T-cell (primary cell): ENCODE results near the gene KCNAB2. TPM values are rescaled to one million over a fixed set of nuclear protein-coding genes. Genes with fewer than 3 reads are reported as not detected.

Source experiments
- ATAC-seq, 4 experiments: fragments of 200-7000 bp in 3 of 4; fragments of 150-1000 bp in 1 of 4; cut with Tn5 transposase; replicated peaks in 1 of 4; 1 replicate in 3 of 4; 2 replicates in 1 of 4; pipeline ENCODE4 v1.10.0; 2021; ENCODE audit warnings: moderate library complexity in 3 of 4, mild to moderate bottlenecking in 2 of 4, moderate number of reproducible peaks in 1 of 4
- CTCF ChIA-PET, 2 donors: fragments of 300-600 bp; sonication (Branson Sonifier 250); formaldehyde crosslinking; loops; one replicate each; lab custom pipeline; 2022; ENCODE audit warnings: antibody characterized with exemption in 2 of 2; lab: Charles Lee
- POLR2A ChIA-PET, 2 donors: fragments of 300-600 bp; sonication (Branson Sonifier 250); formaldehyde crosslinking; loops; one replicate each; lab custom pipeline; 2022; ENCODE audit warnings: antibody characterized with exemption in 2 of 2; lab: Charles Lee
- DNase-seq, 35 experiments: peaks; one replicate each; pipeline versions ENCODE4 v3.0.0 to v3.0.0-alpha.2; 2013 to 2023
- H3K27ac ChIP-seq: one replicate; pipeline ENCODE4 v1.5.1; 2013; ENCODE audit warnings: low read length
- H3K27me3 ChIP-seq, 2 experiments: replicated peaks in 1 of 2; 1 replicate in 1 of 2; 2 replicates in 1 of 2; pipeline versions ENCODE4 v1.6.1 to v1.7.0; 2013; ENCODE audit warnings: low read length in 1 of 2, mixed read lengths in 1 of 2; ENCODE audit not compliant: control insufficient read depth in 2 of 2, insufficient read depth in 2 of 2; ENCODE audit errors: extremely low read depth in 1 of 2
- H3K36me3 ChIP-seq, 2 donors: 1 replicate in 1 of 2; 2 replicates in 1 of 2; pipeline versions ENCODE4 v1.6.1 to v1.7.0; 2013; ENCODE audit warnings: low read length in 1 of 2; ENCODE audit not compliant: control insufficient read depth in 2 of 2, insufficient read depth in 1 of 2; ENCODE audit errors: extremely low read depth in 1 of 2
- H3K4me1 ChIP-seq, 2 experiments: 1 replicate in 1 of 2; 2 replicates in 1 of 2; pipeline versions ENCODE4 v1.6.1 to v1.7.0; 2013; ENCODE audit warnings: low read length in 2 of 2, mixed read lengths in 1 of 2; ENCODE audit not compliant: insufficient read depth in 2 of 2, control insufficient read depth in 1 of 2; ENCODE audit errors: extremely low read depth in 1 of 2
- H3K4me3 ChIP-seq, 2 donors: 1 replicate in 1 of 2; 2 replicates in 1 of 2; pipeline versions ENCODE4 v1.5.1 to v1.7.0; 2013; ENCODE audit warnings: mild to moderate bottlenecking in 2 of 2, low read length in 1 of 2, moderate library complexity in 1 of 2; ENCODE audit not compliant: control insufficient read depth in 1 of 2; ENCODE audit errors: extremely low read depth in 1 of 2
- H3K9me3 ChIP-seq: 2 replicates; pipeline ENCODE4 v1.7.0; 2013
- H3K27ac Mint-ChIP-seq, 2 donors: one replicate each; pipeline ENCODE4 v1.8.0; 2020 to 2021; ENCODE audit warnings: mild to moderate bottlenecking in 2 of 2, mixed read lengths in 2 of 2
- H3K27me3 Mint-ChIP-seq, 2 donors: one replicate each; pipeline ENCODE4 v1.8.0; 2021 to 2022; ENCODE audit warnings: mixed read lengths in 2 of 2
- H3K36me3 Mint-ChIP-seq: one replicate; pipeline ENCODE4 v1.8.0; 2021; ENCODE audit warnings: mixed read lengths
- H3K4me1 Mint-ChIP-seq, 3 donors: one replicate each; pipeline ENCODE4 v1.8.0; 2020 to 2022; ENCODE audit warnings: mixed read lengths in 3 of 3, mild to moderate bottlenecking in 1 of 3
- H3K4me3 Mint-ChIP-seq, 3 donors: one replicate each; pipeline ENCODE4 v1.8.0; 2020 to 2022; ENCODE audit warnings: mild to moderate bottlenecking in 3 of 3, mixed read lengths in 3 of 3, moderate library complexity in 3 of 3
- H3K9me3 Mint-ChIP-seq, 3 donors: one replicate each; pipeline ENCODE4 v1.8.0; 2020 to 2022; ENCODE audit warnings: mixed read lengths in 3 of 3
- WGBS: methylation state at CpG from one replicate; pipeline ENCODE4 v1.1.5; 2013; ENCODE audit warnings: missing lambda C conversion rate; ENCODE audit not compliant: insufficient coverage; 5-methylcytosine and 5-hydroxymethylcytosine counted together
- total RNA-seq, 35 experiments: library from RNA in 6 of 35; stranded (reverse) in 6 of 35; fragments of 120-200 nt in 1 of 35; gene quantifications; one replicate each; pipeline versions ENCODE4 v1.2.1 to v1.2.4 and lab custom pipeline; 2013 to 2026

The KCNAB2 gene
- total RNA-seq, 5 donors from 2014 or later (not counting 1 experiment from before 2014, with no cell fraction given), result 181 to 270 (median 252) TPM

- Mint-ChIP-seq H3K4me3 (no peak overlapping the region), H3K27me3 (peaks cover 9 to 14% of the 10 kb centered on the region in 2 donors), H3K27ac (no peak overlapping the region), H3K9me3 (no peaks in the 10 kb centered on the region), H3K36me3 (no peaks in the 10 kb centered on the region), H3K4me1 (peaks cover 4 to 8% (median 6%) of the 10 kb centered on the region in 3 donors)
- H3K27ac ChIP-seq, result no peak overlapping the region
- H3K4me3 ChIP-seq, result no peak overlapping the region
- ChIA-PET CTCF (no interaction called here), POLR2A (no interaction called here)
- peaks cover 0 to 38% of the 10 kb centered on the region in 2 experiments for H3K4me1 ChIP-seq
- H3K9me3 ChIP-seq, result no peaks in the 10 kb centered on the region
- no peak for ATAC-seq
- 96% methylated on average over 9 of the region's 11 CpGs for WGBS
- H3K27me3 ChIP-seq, result peaks cover 0 to 52% of the 10 kb centered on the region in 2 experiments
- H3K36me3 ChIP-seq, result no peaks in the 10 kb centered on the region
- no peak for DNase-seq
Measured at GRCh38 chr1:6150006-6150938, 104.6 kb downstream of the KCNAB2 start.

Other genes starting within 250 kb of the KCNAB2 start
- gene NPHP4, start 53.5 kb upstream of the KCNAB2 start, total RNA-seq, result 10 to 100 TPM in 1 of 5 donors, 1 to 10 TPM in 4; 9.0 to 10.5 (median 9.8) TPM
- under 1 TPM; 0.05 to 0.23 (median 0.16) TPM for gene CHD5, start 134.4 kb downstream of the KCNAB2 start, total RNA-seq
- 100 to 1,000 TPM; 448 to 621 (median 462) TPM for gene RPL22, start 153.7 kb downstream of the KCNAB2 start, total RNA-seq
- gene RNF207, start 160.2 kb downstream of the KCNAB2 start, total RNA-seq, result 1 to 10 TPM; 4.7 to 9.7 (median 6.9) TPM
- 10 to 100 TPM in 4 of 5 donors, 1 to 10 TPM in 1; 9.6 to 24.0 (median 20.7) TPM for gene ICMT, start 190.1 kb downstream of the KCNAB2 start, total RNA-seq
- gene HES3, start 198.3 kb downstream of the KCNAB2 start, total RNA-seq, result not detected
- gene GPR153, start 215.2 kb downstream of the KCNAB2 start, total RNA-seq, result 1 to 10 TPM in 1 of 5 donors, under 1 TPM in 4; 0.35 to 2.7 (median 0.72) TPM